HG02938 (cell line): ENCODE measurements around the gene PCDHGB3.
"Not testable (repeated sequence)": the region's sequence is repeated elsewhere in the genome, so short reads cannot be mapped to it uniquely, and the experiment has no call there.

Experiments
- ATAC-seq: cut with Tn5 transposase; IDR thresholded peaks from one replicate; pipeline ENCODE4 v1.9.1; 2021; ENCODE audit warnings: mild to moderate bottlenecking, moderate library complexity; ENCODE audit not compliant: unreplicated experiment

Gene PCDHGB3

DNA sequence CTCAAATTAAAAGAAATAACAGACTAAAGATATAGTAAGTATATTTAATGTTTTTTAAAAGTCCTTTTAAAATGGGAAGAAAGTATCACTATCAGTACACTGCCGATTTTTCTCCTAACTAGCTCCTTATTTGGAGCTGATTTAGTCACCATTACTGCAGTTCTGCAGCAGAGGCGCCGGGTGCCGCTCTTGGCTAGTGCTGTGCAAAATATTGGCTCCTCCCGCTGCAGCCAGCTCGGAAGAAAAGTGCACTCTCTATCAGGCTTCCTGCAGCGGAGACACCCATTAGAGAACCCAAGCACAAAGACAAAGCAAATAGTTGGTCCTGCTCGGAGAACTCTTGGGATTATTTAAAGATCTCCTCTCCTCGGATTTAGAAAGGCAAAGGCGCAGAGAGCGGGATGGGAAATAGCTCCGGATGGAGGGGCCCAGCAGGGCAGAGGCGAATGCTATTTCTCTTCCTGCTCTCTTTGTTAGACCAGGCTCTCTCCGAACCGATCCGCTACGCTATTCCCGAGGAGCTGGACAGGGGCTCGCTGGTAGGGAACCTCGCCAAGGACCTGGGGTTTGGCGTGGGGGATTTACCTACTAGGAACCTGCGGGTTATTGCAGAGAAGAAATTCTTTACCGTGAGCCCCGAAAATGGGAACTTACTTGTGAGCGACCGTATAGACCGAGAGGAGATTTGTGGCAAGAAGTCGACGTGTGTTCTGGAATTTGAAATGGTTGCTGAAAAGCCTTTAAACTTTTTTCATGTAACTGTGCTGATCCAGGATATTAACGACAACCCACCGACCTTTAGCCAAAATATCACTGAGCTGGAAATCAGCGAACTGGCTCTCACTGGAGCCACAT lies at the start of gene PCDHGB3:
TSS of gene PCDHGB3 (plus strand) at position 249 of the 855 bp plus-strand sequence. CDS start at position 402, 153 bp downstream.
- ATAC-seq: peak; percentile 64

- ATAC-seq: no peak
These were observed 47.8 kb upstream of the PCDHGB3 start for GRCh38 chr5:141322261-141322660.

DNA sequence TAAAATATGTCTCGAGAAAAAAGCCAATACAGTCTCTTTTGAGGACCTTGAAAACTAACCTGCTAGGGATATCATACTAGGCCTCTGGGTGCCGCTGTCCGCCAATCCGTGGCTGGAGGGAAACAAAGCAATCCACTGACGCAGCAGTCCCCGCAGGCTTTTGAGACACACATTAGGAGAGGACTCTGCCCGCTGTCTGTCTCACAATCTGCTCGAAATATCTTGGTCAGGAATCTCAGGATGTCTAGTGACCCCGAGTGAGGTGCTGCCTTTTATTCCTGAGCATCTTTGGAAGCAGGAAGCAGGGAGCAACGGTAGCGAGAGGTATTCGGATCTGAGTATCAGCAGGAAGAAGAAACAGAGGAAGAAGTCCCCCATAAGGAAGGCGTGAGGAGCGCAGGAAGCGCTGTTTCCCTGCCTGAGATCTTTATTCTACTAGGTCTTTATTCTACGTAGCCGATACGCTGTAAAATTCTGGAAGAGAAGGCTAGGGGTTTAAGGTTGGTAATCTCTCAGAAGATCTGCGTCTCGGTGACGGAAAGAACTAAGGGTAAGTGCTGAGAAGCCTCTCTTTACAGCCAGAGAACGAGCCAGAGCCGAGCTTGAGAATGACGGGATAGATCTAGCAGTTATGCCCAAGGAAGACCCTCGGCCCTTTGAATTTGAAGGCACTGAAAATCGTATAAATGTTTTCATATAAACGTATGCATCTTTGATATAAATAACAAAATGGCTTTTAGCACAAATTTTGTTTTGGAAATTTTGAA lies 43.8 kb upstream of the PCDHGB3 start:
- peak; percentile 82 for ATAC-seq

DNA sequence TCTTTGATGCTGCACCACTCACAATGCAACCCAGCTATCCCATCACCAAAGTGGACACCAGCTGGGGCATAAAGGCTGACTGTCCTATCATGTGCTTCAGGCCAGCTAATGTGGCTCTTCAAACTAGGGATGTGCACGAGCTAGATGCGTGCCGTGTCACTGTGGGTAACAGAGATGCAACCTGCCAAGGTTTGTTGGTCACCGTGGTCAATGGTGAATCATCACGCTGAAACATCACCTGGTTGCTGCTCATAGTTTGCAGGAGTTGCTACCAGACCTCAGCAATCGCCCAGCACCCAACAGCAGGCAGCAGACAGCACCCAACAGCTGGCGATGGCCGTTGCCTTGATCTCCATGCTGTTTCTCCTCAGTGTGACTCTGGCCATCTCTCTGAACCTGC lies 41.8 kb upstream of the PCDHGB3 start:
- ATAC-seq: no peak

DNA sequence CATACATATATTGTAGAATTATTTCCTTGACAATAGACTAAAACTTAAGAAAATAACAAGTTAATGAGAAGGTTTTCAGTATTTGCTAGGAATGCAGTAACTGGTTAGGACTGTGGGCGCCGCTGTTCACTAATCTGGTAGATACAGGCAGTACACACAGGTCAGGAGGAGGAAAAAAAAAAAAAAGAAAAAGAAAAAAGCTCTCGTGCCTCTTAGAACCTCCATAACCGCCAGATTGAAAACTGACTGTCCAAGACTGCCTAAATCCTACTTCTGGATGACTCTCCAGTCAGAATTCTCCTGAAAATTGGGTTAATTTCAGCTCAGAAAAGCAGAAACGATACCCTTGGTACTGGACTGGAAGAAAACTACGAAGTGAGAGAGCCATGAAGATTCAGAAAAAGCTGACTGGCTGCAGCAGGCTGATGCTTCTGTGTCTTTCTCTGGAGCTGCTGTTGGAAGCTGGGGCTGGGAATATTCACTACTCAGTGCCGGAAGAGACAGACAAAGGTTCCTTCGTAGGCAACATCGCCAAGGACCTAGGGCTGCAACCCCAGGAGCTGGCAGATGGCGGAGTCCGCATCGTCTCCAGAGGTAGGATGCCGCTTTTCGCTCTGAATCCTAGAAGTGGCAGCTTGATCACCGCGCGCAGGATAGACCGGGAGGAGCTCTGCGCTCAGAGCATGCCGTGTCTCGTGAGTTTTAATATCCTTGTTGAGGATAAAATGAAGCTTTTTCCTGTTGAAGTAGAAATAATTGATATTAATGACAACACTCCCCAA lies 39.6 kb upstream of the PCDHGB3 start, which contains the start of gene PCDHGA1:
TSS of gene PCDHGA1 (plus strand) at position 216 of the 782 bp plus-strand sequence.
- no peak for ATAC-seq

DNA sequence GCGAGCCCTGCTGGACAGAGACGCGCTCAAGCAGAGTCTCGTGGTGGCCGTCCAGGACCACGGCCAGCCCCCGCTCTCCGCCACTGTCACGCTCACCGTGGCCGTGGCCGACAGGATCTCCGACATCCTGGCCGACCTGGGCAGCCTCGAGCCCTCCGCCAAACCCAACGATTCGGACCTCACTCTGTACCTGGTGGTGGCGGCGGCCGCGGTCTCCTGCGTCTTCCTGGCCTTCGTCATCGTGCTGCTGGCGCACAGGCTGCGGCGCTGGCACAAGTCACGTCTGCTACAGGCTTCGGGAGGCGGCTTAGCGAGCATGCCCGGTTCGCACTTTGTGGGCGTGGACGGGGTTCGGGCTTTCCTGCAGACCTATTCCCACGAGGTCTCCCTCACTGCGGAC lies 37.5 kb upstream of the PCDHGB3 start:
- ATAC-seq: not testable (repeated sequence)

- ATAC-seq: no peak
These were observed 31.3 kb upstream of the PCDHGB3 start, which contains the start of gene PCDHGA2 for GRCh38 chr5:141338538-141339306. Gene PCDHGA2 (plus strand): TSS chr5:141338760.

- ATAC-seq: not testable (repeated sequence)
These were observed 29.2 kb upstream of the PCDHGB3 start for GRCh38 chr5:141340781-141341354.

DNA sequence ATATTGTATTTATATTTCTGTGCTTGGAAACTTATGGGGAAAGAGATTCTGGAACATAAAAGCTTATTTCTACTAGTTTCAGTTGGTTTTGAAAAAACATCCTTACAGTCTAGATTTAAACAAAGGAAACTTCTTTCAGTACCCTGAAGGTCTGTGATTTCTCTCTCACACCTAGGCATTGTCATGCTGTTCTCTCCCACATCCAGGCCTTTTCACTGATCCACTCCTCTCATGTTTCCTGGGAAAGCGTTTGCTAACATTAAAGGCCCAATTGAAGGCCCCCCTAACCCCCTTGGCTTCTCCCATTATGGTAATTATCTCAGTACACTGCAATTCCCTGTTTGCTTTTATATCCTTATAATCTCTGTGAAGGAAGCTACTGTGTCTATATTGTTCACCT lies 27.3 kb upstream of the PCDHGB3 start:
- ATAC-seq: no peak

DNA sequence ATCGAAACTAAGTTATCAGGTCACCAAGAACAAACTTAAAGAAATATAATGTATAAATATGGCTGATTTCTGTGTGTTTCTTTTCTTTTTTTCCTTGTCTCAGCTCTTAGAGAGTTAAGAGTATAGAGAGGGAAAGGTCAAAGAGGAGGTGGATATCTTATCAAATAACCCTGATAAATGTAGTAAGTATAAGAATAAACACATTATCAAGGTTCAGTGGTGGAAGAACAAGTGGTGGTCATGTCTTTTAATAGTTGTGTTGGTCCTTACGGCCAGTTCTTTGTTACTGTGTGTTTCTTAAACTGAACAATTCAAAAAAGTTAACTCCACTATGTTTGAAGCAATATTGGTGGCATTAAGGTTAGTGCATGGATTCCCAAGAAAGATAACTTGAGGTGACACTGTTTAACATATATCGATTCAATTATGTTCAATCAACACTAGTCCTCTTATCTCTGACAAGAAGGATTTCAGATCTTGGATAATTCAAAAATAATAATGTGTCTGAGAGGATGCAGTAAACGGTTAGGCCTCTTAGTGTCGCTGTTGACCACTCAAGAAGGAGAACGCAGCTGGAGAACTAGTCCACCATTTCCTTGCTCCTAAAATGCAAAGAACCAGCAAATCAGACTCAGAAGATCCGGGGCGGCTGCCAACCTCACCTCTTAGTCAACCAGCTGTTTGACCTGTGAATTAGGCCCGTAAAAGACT lies 26.6 kb upstream of the PCDHGB3 start, which contains the start of gene PCDHGA3:
TSS of gene PCDHGA3 (plus strand) at position 588 of the 711 bp plus-strand sequence. CDS start 205 bp downstream, outside the sequence.
- no peak for ATAC-seq

GRCh38 chr5:141343953-141344463 lies 26.0 kb upstream of the PCDHGB3 start:
- no peak for ATAC-seq

DNA sequence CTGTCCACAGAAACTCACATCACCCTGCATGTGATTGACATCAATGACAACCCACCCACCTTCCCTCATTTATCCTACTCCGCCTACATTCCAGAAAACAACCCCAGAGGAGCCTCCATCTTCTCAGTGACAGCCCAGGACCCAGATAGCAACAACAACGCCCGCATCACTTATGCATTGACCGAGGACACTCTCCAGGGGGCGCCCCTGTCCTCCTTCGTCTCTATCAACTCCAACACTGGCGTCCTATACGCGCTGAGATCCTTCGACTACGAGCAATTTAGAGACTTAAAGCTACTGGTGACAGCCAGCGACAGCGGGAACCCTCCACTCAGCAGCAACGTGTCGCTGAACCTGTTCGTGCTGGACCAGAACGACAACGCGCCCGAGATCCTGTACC lies 24.7 kb upstream of the PCDHGB3 start:
- ATAC-seq: no peak

DNA sequence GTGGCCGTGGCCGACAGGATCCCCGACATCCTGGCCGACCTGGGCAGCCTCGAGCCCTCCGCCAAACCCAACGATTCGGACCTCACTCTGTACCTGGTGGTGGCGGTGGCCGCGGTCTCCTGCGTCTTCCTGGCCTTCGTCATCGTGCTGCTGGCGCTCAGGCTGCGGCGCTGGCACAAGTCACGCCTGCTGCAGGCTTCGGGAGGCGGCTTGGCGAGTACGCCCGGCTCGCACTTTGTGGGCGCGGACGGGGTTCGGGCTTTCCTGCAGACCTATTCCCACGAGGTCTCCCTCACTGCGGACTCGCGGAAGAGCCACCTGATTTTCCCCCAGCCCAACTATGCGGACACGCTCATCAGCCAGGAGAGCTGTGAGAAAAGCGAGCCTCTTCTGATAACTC lies 24.0 kb upstream of the PCDHGB3 start:
- ATAC-seq: not testable (repeated sequence)

DNA sequence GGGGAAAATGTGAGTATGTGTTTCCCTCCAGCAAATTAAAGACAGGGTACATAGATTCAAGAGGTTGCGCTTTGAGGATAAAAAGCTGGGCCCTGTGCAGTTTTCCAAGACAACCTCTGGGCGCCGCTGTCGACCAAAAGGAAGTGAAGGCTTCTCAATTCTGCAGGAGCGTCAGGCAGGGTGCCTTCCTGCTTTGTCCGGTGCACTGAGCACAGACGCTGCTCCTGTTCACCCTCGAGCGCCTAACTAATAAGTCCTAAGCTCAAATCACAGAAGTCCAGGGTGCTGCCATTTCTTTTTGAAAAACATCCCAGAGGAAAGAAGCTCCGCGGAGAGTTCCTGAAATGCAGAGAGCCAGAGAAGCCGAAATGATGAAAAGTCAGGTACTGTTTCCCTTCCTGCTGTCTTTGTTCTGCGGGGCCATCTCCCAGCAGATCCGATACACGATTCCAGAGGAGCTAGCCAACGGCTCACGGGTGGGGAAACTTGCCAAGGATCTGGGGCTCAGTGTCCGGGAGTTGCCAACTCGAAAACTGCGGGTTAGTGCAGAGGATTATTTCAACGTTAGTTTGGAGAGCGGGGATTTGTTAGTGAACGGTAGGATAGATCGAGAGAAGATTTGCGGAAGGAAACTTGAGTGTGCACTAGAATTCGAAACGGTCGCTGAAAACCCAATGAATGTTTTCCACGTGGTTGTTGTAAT lies 20.0 kb upstream of the PCDHGB3 start, which contains the start of gene PCDHGB1:
TSS of gene PCDHGB1 (plus strand) at position 183 of the 703 bp plus-strand sequence. CDS start at position 345, 162 bp downstream.
- ATAC-seq: peak; percentile 83

DNA sequence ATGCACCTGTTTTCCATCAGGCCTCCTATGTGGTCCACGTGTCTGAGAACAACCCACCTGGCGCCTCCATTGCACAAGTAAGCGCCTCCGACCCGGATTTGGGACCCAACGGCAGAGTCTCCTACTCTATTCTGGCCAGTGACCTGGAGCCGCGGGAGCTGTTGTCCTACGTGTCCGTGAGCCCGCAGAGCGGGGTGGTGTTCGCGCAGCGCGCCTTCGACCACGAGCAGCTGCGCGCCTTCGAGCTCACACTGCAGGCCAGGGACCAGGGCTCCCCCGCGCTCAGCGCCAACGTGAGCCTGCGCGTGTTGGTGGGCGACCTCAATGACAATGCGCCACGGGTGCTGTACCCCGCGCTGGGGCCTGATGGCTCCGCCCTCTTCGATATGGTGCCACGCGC lies 18.5 kb upstream of the PCDHGB3 start:
- ATAC-seq: no peak

DNA sequence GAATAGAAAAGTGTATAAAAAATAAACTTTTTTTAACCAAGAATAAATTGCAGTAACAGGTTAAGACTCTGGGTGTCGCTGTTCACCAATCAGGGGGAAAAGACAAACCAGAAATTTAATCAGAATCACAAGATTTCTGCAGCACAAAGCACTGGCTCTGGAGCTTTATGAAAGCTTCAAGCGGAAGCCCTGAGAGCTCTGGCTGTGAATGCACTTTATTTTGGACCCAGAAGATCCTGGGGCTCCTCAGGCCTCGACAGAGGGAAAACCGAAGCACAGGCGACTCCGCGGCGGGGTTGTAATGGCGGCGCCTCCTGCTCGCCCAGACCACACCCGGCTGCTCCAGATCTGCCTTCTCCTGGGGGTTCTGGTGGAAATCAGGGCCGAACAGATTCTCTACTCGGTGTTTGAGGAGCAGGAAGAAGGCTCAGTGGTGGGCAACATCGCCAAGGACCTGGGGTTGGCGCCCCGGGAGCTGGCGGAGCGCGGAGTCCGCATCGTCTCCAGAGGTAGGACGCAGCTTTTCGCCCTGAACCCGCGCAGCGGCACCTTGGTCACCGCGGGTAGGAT lies 15.1 kb upstream of the PCDHGB3 start, which contains the start of gene PCDHGA4:
TSS of gene PCDHGA4 (plus strand) at position 122 of the 570 bp plus-strand sequence. CDS start at position 209, 87 bp downstream.
- ATAC-seq: no peak

DNA sequence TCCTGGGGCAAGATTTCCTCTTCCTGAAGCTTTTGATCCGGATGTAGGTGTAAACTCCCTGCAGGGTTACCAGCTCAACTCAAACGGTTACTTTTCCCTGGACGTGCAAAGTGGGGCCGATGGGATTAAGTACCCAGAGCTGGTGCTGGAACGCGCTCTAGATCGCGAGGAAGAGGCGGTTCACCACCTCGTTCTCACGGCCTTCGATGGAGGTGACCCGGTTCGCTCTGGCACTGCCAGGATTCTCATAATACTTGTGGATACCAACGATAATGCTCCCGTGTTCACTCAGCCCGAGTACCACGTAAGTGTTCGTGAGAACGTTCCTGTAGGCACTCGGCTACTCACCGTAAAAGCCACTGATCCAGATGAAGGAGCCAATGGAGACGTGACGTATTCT lies 14.4 kb upstream of the PCDHGB3 start:
- ATAC-seq: no peak

GRCh38 chr5:141356133-141356532 lies 13.9 kb upstream of the PCDHGB3 start:
- no peak for ATAC-seq
